GM21381 (cell line): Measurements from ENCODE around the gene GSTA5.
"Not testable (repeated sequence)": the region's sequence is repeated elsewhere in the genome, so short reads cannot be mapped to it uniquely, and the experiment has no call there.

Source experiments
- ATAC-seq: cut with Tn5 transposase; IDR thresholded peaks from one replicate; pipeline ENCODE4 v1.9.1; 2021; ENCODE audit warnings: mild to moderate bottlenecking, moderate library complexity; ENCODE audit not compliant: unreplicated experiment

Gene GSTA5

GRCh38 chr6:52840763-52841585, at the start of gene GSTA5:
TSS of gene GSTA5 (minus strand) at chr6:52840813.
- ATAC-seq = no peak

DNA sequence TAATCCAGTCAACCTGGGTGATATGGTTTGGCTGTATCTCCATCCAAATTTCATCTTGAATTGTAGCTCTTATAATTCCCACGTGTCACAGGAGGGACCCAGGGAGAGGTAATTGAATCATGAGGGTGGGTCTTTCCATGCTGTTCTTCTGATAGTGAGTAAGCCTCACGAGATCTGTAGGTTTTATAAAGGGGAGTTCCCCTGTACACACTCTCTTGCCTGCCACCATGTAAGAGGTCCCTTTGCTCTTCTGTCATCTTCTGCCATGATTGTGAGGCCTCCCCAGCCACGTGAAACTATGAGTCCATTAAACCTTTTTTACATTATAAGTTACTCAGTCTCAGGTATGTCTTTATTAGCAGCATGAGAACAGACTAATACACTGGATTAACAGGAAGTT, 49.4 kb upstream of the GSTA5 start:
- no peak for ATAC-seq

- ATAC-seq = no peak
Measured at GRCh38 chr6:52887910-52888524, 47.4 kb upstream of the GSTA5 start.

DNA sequence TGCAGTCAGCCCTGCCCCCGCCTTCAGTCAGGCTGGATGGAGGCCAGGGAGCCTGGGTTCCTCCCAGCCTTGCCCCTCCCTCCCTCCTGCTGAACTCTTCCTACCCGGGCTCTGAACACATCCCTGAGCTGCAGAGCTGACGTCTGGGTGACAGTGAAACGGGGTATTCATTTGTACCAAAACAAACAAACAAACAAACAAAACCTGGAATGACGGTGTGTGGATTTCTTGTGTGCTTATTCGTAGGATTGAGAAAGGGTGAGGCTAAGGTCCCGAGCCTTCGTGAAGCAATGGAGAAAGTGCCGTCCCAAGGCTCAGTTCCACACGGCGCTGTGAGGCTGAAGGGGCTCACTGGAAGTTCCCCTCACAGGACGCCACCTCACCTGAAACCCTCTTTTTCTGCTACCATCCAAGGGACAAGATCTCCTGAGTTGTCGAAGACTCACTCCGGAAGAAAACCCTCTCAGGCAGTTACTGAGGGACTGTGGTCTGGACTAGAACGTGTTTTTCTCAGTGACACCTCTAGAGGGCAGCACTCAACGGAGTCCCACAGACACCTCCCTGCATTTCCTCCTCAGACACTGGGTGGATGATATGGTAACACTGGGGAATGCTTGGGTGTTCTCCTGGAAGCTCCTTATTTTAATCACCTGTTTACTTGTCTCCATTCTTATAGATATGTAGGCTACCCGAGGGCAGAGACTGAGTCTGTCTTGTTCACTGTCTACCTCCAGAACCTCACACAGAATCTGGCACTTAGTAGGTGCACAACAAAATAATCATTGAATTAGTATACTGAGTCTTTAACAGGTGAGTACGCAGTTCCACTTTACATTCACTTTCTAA, 41.6 kb upstream of the GSTA5 start:
- peak; percentile 98 for ATAC-seq

GRCh38 chr6:52881662-52881995, 41.0 kb upstream of the GSTA5 start:
- ATAC-seq = no peak

GRCh38 chr6:52877786-52878185, 37.2 kb upstream of the GSTA5 start:
- ATAC-seq = no peak

- peak; percentile 43 for ATAC-seq
Measured at GRCh38 chr6:52877168-52877567, 36.6 kb upstream of the GSTA5 start.

GRCh38 chr6:52876056-52876787, 35.6 kb upstream of the GSTA5 start:
- no peak for ATAC-seq

DNA sequence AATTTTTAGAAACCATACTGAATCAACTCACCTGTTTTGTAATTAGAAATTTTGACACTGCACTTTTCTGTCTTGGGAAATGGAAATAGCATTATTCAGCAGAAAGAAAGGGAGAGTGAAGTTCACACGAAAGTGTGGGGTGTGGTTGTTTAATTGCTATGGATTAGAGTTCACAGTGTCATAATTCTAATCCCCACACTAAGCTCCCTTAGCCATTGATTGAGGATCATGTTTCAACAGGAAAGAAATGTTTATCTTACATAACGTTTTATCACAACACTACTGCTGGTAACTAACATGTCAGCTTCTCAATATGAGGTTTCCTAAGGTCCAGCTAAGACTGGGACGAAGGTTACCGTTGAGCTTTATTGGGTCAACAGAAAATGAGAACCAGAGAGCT, 31.4 kb upstream of the GSTA5 start:
- no peak for ATAC-seq

DNA sequence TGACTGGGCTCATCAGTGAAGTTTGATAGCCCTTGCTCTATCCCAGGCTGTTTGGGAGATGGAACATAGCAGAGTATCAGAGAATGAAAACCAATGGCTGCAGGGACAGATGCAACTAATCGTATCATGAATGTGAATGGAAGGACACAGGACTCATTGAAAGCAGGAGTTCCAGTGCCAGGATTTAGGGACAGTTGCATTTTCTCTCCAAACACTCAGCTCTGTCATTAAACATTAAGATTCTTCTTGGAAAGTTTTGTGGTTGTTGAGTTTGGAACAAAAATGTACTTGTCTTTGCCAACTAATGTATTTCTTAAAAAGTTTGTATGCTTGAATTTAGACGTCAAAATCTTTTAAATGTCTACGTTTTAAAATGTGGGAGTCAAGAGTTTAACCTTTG, 31.0 kb upstream of the GSTA5 start:
- no peak for ATAC-seq

DNA sequence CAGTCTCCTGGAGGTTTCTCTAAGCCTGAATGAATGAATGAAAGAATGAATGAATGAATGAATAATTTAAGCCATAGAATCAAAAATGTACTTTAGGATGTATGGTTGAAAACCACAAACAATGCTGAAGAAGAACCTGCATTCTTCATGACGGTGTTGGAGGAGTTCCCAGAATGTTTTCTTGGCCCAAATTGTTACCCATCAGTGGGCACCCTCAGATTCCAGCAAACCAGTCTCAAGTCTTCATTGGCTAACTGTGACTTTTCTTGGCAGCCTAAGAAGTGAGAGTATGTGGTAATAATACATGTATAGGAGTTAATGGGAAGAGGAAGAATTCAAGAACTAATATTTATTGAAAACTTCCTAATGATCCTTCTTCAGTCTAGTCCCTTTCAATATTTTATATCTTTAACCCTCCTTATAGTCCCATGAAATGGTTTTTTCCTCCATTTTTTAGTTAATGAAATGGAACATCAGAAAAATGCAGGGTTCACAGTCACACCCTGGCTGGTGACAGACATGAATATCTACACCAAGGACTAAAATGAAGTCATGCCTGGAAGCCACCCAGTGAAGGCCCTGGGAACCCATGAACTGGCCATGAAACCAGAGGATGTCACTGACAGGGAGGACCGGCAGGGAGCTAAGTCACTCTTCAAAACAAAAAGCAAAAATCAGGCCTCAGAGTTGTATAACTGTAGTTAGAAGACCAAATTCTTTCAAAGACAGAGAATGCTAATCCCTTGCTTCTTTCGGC, 29.9 kb upstream of the GSTA5 start:
- ATAC-seq = not testable (repeated sequence)

DNA sequence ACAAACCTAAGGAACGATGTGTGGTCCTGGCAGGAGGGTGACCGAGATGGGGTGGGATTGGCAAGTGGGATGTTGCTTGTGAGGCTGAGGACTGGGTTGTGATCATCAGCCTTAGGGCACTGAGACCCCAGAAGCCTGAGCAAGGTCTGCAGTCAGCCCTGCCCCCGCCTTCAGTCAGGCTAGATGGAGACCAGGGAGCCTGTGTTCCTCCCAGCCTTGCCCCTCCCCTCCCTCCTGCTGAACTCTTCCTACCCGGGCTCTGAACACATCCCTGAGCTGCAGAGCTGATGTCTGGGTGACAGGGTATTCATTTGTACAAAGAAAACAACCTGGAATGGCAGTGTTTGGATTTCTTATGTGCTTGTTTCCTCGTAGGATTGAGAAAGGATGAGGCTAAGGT, 28.3 kb upstream of the GSTA5 start:
- ATAC-seq = not testable (repeated sequence)

DNA sequence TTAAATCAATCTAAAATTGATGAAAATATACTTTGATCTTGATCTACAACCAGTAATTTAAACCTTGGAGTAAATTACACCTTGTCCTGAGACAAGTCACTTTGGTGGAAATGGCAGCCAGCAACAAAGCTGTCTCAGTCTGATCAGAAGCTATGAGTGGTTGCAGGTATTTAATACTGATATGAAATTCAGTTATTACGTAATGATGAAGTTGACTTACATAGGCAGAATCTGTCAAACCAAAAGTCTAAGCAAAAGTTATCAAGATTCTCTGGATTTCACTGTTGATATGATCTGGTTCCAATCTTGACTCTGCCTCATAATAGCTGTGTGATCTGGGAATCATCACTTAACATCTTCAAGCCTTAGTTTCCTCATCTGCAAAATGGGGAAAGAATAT, 27.6 kb upstream of the GSTA5 start:
- no peak for ATAC-seq

DNA sequence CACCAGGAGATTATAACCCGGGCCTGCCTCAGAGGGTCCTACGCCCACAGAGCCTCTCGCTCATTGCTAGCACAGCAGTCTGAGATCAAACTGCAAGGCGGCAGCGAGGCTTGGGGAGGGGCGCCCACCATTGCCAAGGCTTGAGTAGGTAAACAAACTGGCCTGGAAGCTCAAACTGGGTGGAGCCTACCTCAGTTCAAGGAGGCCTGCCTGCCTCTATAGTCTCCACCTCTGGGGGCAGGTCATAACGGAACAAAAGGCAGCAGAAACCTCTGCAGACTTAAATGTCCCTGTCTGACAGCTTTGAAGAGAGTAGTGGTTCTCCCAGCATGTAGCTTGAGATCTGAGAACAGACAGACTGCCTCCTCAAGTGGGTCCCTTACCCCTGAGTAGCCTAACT, 20.5 kb upstream of the GSTA5 start:
- not testable (repeated sequence) for ATAC-seq

DNA sequence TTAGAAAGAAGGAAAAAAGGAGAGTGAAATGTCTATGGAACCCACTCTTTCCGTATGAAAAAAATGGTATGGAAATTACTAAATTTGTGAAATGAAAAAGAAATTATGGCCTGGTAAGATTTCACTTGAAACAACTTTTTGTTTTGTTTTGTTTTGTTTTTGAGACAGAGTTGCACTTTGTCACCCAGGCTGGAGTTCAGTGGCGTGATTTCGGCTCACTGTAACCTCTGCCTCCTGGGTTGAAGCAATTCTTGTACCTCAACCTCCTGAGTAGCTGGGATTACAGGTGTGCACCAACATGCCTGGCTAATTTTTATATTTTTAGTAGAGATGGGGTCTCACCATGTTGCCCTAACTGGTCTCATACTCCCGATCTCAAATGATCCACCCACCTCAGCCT, 17.8 kb upstream of the GSTA5 start:
- no peak for ATAC-seq

- not testable (repeated sequence) for ATAC-seq
Measured at GRCh38 chr6:52856137-52856536, 15.5 kb upstream of the GSTA5 start.

DNA sequence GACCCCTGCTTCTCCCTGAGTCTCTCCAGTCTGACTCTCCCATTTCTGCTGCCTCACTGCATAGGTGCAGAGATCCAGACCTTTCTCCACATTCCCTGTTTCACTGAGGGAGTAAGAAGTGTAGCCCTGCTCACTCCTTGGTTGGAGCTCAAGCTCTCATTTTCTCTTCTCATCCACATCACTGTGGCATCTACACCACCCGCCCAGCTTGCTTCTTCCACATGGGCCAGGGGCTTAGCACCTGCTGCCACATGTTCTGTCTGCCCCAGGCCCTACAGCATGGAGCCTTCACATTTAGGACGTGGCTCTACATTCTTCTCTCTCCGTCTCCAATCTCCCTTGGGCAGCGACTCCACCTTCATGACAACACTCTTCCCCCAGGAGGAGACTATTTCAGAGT, 8.5 kb upstream of the GSTA5 start:
- no peak for ATAC-seq

DNA sequence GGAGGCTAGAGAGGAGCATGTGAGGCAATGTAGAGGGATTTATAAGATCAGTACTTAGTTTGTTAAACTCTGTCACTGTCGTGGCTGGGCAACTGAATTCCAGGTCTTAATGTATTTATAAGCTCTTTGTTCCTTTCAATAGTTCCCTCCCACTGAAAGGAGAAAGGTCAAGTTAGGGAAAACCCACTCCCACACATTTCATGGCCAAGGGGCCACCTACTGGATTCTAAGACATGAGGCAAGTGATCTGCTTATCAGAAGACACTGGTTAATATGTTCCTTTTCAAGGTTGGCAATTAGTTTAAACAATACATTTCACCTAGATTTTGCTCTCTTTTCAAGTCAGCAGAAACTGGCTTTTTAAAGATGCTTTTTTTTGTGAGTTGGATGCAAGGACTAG, 5.4 kb upstream of the GSTA5 start:
- no peak for ATAC-seq

- no peak for ATAC-seq
Measured at GRCh38 chr6:52843605-52844004, 3.0 kb upstream of the GSTA5 start.
